IPS-15b (cell line): ENCODE measurements around the gene DSTYK.
A peak's percentile ranks its signal among the peaks of the same experiment; 100 is the strongest.

Experiments used
- H3K27me3 ChIP-seq: one replicate; pipeline ENCODE4 v1.6.1; 2013; ENCODE audit warnings: low read length; ENCODE audit not compliant: control insufficient read depth, insufficient read depth
- H3K36me3 ChIP-seq: one replicate; pipeline ENCODE4 v1.6.1; 2013; ENCODE audit warnings: low read length; ENCODE audit not compliant: control insufficient read depth, insufficient read depth
- H3K4me1 ChIP-seq: one replicate; pipeline ENCODE4 v1.6.1; 2013; ENCODE audit warnings: mild to moderate bottlenecking, low read length; ENCODE audit not compliant: control insufficient read depth, insufficient read depth
- H3K4me3 ChIP-seq: one replicate; pipeline ENCODE4 v1.5.1; 2013; ENCODE audit warnings: low read depth, low read length
- H3K9ac ChIP-seq: one replicate; pipeline ENCODE4 v1.6.1; 2013; ENCODE audit warnings: low read depth, mild to moderate bottlenecking, low read length
- H3K9me3 ChIP-seq: one replicate; pipeline ENCODE4 v1.6.1; 2013; ENCODE audit warnings: mild to moderate bottlenecking, low read length; ENCODE audit not compliant: control insufficient read depth, insufficient read depth

The DSTYK gene

DNA sequence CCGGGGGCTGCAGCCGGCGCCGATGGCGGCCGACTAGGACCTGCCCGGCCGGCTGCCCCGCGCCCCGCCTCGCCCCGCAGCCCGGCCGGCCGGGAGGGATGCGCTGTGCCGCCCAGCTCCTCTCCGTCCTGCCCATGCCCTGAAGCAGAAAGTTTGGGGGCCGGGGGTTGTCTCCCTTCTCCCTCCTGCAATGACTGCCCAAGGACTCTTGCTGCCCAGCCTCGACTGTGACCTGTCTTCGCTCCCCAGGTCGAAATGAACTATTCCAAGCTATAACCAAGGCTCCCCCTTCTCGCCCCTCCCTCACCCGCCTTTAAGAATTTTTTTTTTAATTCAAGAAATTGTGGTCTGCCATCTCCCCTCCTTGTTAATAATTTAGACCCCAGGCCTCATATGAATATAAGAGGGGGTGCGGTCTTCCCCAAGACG is 16.6 kb upstream of the DSTYK start:
- no peak overlapping the region for H3K9ac ChIP-seq
- no peaks in the 10 kb centered on the region for H3K9me3 ChIP-seq
- H3K36me3 ChIP-seq: no peaks in the 10 kb centered on the region
- H3K4me3 ChIP-seq: peak overlapping the region; percentile 78
- H3K27me3 ChIP-seq: peaks cover 3% of the 10 kb centered on the region
- H3K4me1 ChIP-seq: peaks cover 18% of the 10 kb centered on the region

DNA sequence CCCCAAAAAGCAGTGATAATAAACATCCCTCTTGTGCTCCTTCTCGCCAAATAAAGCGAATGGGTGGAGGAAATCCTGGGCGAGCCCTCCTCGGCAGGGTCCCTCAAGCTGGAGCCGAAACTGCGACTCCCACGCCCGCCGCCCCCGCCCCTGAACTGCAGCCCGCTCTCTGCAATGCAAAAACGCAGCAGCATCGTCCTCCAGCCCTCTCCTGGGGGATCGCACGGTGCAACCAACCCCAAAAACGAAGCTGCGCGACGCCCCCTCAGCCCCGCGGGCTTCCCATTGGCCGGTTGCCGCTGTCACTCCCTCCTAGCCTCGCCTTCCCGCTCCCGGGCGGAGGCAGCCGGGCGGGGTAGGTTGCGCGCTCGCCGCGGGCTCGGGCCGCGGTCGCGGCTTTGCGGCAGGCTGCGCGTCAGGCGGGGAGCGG is 16.1 kb upstream of the DSTYK start, which contains the start of gene TMCC2:
Gene TMCC2, plus strand, starts transcription at position 363 of the 430 bp plus-strand sequence. CDS start 619 bp downstream, outside the sequence.
- H3K9me3 ChIP-seq: no peaks in the 10 kb centered on the region
- H3K4me1 ChIP-seq: peaks cover 18% of the 10 kb centered on the region
- peak within 1 kb of the TSS; percentile 78 for H3K4me3 ChIP-seq
- peaks cover 3% of the 10 kb centered on the region for H3K27me3 ChIP-seq
- H3K9ac ChIP-seq: peak within 1 kb of the TSS; percentile 32
- H3K36me3 ChIP-seq: no peaks in the 10 kb centered on the region

DNA sequence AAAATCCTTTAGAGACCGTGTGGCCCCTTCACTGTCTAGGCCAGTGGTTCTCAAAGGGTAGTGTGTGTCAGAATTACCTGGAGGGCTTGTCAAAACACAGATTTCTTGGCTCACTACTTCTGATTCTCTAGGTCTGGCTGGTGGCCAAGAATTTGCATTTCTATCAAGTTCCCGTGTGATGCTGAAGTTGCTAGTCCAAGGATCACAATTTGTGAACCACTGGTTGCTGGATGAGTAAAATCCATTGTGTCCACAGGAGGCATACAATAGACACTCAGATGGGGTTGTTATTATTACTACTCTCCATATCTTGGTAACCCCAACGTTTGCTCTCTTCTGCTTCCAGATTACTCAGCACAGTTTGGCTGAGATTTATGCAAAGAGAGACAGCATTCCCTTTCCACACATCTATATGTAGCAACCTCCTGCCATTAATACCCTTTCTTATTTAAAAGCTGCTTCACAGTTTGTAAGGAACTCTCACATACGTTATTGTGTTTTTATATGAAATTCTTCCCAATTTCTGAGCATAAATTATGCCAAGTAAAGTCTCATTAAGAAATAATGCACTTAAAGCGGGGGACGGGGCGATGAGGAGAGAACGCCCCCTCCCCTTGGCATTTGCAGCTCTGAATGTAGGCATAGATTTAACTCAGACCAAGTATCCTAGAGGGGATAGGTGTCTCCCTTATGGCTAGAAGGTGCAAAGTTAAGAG is 15.5 kb upstream of the DSTYK start:
- Histone ChIP-seq H3K36me3 (no peaks in the 10 kb centered on the region), H3K9ac (peak overlapping the region; percentile 32), H3K4me3 (peak overlapping the region; percentile 68), H3K9me3 (no peaks in the 10 kb centered on the region), H3K27me3 (peaks cover 3% of the 10 kb centered on the region), H3K4me1 (peaks cover 18% of the 10 kb centered on the region)

DNA sequence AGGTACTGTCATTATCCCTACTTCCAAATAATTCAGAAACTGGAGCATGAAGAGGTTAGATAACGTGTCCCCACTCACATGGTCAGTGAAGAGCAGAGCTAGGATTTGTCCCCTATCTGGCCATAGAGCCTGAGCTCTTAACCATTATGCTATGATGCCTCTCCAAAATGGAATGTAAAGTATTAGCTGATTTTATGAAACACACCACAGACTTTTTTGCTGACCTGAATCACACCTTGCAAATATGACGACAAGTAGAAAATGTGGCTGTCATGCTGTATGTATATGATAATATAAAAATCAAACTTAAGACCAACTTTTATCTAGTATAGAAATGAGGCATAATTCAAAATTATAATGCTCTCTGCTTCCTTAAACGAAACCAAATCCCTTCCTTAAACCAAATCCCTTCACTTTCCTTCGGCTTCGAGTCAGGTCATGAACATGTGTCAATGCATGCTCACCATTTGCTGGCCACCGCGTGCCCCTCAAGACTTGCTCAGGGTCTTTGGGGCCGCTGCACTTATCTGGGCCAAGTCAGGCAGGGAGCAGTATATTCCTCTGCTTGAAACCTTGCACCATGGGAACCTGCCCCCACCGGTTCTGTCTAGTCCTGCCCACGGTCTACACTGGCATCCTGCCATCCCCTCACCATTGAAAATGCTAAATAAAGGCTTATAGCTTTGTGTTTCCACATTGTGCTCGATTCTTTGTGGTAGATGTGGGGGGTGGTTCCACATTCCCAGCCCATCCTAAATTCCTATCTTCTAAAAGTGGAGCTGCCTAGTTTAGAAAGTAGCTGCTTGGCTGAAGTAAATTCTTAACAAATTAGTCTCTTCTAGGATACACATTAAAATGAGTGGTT is 14.6 kb upstream of the DSTYK start:
- Histone ChIP-seq H3K36me3 (no peaks in the 10 kb centered on the region), H3K4me3 (no peak overlapping the region), H3K9ac (no peak overlapping the region)

DNA sequence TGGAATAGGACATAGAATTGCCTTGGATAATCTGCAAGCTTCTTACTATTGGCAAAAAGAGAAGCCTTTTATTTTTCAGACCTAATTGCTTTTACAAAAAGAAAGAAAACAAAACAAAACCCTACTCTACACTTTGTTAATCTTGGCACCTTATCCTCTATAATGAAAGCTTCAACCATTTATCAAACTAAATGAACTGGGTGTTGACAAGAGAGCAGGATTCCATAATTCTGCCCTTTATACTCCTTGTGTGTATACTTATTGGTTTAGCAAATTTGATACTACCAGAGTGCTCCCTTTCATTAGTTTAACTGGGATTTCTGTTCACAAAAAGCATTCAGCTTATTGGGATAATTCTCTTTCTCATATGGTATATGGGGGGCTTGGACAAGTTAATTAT is 13.2 kb upstream of the DSTYK start:
- Histone ChIP-seq H3K4me3 (no peak overlapping the region), H3K9me3 (no peaks in the 10 kb centered on the region), H3K9ac (no peak overlapping the region), H3K4me1 (peaks cover 9% of the 10 kb centered on the region), H3K27me3 (peaks cover 3% of the 10 kb centered on the region), H3K36me3 (no peaks in the 10 kb centered on the region)

More for the DNA sequence above, 14.6 kb upstream of the DSTYK start:
- Histone ChIP-seq H3K4me1 (peaks cover 18% of the 10 kb centered on the region), H3K27me3 (peaks cover 3% of the 10 kb centered on the region), H3K9me3 (no peaks in the 10 kb centered on the region)

DNA sequence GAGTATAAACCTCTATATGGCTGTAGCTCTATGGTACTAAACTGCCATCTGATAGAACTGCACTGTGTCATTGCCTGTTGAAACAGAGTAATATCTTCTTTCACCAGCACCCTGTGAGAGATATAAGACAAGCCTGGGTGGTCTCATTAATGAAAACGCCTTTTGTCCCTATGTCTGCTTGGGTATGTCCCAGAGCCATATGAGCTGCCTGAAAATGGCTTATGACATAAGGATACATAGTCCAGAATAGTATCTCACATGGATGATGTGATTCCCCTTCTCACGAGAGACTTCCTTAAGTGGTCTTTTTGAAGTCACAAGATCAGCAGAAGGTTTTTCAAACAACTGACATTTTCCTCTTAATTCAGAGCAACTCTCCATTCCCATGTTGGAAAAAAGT is 8.9 kb upstream of the DSTYK start:
- Histone ChIP-seq H3K4me1 (no peaks in the 10 kb centered on the region), H3K36me3 (no peaks in the 10 kb centered on the region), H3K4me3 (no peak overlapping the region), H3K9me3 (no peaks in the 10 kb centered on the region), H3K9ac (no peak overlapping the region), H3K27me3 (no peaks in the 10 kb centered on the region)

DNA sequence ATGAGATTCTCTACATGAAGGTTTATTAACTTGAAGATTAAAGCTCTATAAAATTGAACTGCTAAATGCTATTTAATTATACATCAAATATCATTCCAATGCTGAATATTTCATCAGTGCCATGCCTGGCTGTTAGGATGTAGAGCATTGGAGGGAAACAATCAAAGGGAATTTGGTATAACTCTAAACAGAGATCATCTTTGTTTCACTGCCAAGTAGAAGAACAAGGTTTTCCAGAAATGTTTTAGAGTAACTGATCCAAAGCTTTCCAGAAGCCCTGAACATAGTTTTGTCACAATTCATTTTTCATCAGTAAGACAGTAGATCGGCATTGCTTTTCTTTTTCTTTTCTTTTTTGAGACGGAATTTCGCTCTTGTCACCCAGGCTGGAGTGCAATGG is 5.9 kb upstream of the DSTYK start:
- Histone ChIP-seq H3K9ac (no peak overlapping the region), H3K9me3 (no peaks in the 10 kb centered on the region), H3K4me3 (no peak overlapping the region), H3K36me3 (no peaks in the 10 kb centered on the region), H3K4me1 (no peaks in the 10 kb centered on the region), H3K27me3 (no peaks in the 10 kb centered on the region)

DNA sequence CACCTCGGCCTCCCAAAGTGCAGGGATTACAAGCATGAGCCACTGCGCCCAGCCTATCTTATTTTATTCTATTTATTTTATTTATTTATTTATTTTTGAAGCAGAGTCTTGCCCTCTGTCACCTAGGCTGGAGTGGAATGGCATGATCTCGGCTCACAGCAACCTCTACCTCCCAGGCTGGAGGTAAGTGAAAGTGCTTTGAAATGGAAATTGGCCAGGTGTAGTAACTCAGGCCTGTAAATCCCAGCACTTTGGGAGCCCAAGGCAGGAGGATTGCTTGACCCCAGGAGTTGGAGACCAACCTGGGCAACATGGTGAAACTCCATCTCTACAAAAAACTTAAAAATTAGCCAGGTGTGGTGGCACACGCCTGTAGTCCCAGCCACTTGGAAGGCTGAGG is 5.1 kb upstream of the DSTYK start:
- peaks cover 5% of the 10 kb centered on the region for H3K4me1 ChIP-seq

DNA sequence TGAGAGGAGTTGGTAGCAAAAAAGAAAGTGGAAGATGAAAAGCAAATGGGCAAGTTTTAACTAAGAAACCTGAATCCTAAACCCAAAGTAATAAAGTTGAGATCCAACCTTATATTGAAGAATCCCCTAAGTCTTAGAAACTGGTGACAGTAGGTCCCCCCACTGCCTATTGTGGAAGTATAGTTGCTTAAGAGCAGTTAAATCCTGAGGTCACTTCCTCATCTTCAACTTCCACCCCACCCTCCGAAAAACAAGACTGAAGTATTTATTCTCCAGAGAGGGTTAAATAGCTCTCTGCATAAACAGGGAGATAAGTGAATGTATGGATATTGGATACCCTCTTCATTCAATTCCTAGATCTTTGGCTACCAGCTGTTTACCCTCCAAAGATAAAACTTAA is 3.3 kb upstream of the DSTYK start:
- H3K9ac ChIP-seq: no peak overlapping the region
- peaks cover 8% of the 10 kb centered on the region for H3K4me1 ChIP-seq
- no peaks in the 10 kb centered on the region for H3K27me3 ChIP-seq
- H3K4me3 ChIP-seq: no peak overlapping the region
- H3K9me3 ChIP-seq: no peaks in the 10 kb centered on the region
- no peaks in the 10 kb centered on the region for H3K36me3 ChIP-seq

More for the DNA sequence above, 5.1 kb upstream of the DSTYK start:
- Histone ChIP-seq H3K4me3 (no peak overlapping the region), H3K9me3 (no peaks in the 10 kb centered on the region), H3K36me3 (no peaks in the 10 kb centered on the region), H3K27me3 (no peaks in the 10 kb centered on the region), H3K9ac (no peak overlapping the region)

DNA sequence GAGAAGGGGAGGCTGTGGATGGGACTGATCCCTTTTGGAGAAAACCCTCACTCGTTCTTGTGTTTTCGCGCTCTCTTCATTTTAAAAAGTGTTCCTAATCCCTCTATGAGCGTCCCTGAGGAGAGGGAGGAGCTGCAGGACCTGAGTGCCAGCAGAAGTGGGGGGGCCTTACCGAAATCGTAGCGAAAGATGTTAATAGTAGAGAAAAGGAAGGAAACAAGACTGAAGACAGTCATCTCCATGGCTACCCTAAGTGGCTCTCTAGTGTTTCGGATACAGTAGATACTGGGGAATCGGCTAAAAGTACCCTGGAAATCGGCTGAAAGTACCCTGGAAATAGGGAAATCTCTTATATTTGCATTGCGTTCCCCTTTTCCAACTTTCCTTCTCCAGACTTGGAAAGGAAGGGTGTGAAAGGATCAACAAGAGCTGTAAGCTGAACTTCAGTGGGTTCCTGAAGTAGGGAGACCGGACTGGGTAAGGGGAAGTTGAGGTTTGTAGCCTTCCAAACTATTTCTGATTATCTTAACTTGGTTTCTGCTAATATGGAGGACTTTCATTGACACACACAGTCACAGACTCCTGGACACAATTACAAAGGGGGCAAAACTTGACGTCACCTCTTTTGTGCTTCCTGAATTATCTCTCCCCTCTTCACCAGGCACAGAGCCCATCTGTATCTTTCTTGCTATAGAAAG is 486 bp upstream of the DSTYK start:
- no peaks in the 10 kb centered on the region for H3K27me3 ChIP-seq
- no peaks in the 10 kb centered on the region for H3K9me3 ChIP-seq
- peaks cover 8% of the 10 kb centered on the region for H3K4me1 ChIP-seq
- H3K4me3 ChIP-seq: peak overlapping the region; percentile 96
- peak overlapping the region; percentile 26 for H3K9ac ChIP-seq
- H3K36me3 ChIP-seq: no peaks in the 10 kb centered on the region

DNA sequence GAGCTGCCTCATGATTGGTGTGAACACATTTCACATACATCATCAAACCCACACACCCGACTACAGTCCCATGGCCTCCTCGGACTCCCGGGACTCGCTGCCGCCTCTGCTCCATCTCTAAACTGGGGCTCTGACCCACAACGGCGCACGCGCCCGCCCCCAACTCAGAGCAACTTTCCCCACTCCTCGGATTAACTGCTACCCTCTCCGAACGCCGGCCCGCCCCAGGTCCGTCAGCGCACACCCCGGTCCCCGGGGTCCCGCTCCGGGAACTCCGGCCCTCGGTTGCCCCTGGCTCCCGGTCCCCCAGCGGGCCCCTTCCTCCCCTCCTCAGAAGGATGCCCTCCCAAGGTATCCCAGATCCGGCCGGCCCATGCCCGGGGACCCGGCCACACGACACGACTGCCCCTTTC is 740 bp downstream of the DSTYK start:
- peaks cover 8% of the 10 kb centered on the region for H3K4me1 ChIP-seq
- H3K9ac ChIP-seq: peak overlapping the region; percentile 93
- no peaks in the 10 kb centered on the region for H3K27me3 ChIP-seq
- peak overlapping the region; percentile 96 for H3K4me3 ChIP-seq
- H3K9me3 ChIP-seq: no peaks in the 10 kb centered on the region
- no peaks in the 10 kb centered on the region for H3K36me3 ChIP-seq
